ENCODE data around the gene SRBD1. TPM values are rescaled to one million over a fixed set of nuclear protein-coding genes. Genes with fewer than 3 reads are reported as not detected.
"Not testable (repeated sequence)": the region's sequence is repeated elsewhere in the genome, so short reads cannot be mapped to it uniquely, and the experiment has no call there.

Gene SRBD1
- total RNA-seq, 1 donor from 2014 or later, result 13.1 TPM

DNA sequence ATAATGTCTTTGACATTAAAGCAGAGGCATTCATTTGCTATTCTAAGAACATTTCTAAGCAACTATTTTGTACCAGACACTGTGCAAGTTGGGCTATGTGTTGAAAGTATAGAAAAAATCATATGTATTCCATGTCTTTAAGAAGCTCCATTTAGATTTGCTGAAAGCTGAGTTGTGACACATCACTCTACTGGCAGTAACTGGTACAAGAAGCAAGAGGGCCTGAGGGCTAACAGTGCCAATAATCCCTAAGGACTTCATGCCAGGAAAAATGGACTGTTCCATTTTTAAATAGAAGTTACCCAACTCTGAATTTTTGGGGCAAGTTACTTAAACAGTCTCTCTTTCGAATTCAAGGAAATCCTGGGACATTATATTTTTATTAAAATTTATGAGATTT, 178.7 kb downstream of the SRBD1 start:
- peak; percentile 51 for DNase-seq (ENCODE audit: low read depth)

DNA sequence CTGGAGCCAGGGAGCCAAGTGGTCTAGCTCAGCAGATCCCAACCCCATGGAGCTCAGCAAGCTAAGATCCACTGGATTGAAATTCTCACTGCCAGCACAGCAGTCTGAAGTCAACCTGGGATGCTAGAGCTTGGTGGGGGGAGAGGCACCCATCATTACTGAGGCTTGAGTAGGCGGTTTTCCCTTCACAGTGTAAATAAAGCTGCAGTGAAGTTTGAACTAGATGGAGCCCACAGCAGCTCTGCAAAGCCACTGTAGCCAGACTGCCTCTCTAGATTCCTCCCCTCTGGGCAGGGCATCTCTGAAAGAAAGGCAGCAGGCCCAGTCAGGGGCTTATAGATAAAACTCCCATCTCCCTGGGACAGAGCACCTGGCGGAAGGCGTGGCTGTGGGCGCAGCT, 185.0 kb downstream of the SRBD1 start:
- not testable (repeated sequence) for DNase-seq (ENCODE audit: low read depth)

DNA sequence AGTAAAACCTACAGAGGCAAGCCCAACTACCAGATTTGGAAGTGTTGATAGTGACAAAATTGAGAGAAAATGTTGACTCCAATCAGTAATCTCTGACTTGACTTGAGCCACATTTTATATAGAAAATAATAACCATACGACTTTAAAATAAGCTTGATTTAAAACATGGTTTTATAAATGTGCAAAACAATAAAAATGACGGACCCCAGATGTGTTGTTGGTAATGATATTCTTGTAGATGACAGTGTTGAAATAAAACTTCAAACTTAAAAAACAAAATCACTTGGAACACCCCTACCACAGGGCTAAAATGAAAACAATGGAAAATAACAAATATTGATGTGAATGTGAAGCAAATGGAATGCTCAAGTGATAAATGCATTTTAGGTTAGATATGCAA, 188.1 kb downstream of the SRBD1 start:
- no peak for DNase-seq (ENCODE audit: low read depth)

DNA sequence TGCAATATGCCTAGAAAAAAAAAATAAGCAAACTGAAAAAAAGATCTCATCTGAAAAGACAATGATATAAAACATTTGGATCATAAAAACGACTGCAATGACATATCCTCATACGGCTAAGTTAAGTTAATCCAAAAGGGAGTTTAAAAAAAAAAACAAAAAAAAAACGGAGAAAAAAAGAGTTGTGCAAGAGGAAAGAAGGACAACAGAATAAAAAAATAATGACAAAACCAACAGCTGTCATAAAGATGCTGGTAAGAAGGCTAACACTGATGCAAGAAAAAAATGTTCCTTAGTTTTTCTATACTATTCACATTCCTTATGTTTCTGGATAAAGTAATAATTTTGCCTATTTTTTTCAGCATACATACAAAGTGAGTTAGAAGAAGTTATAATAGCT, 192.5 kb downstream of the SRBD1 start:
- DNase-seq (ENCODE audit: low read depth), result no peak

DNA sequence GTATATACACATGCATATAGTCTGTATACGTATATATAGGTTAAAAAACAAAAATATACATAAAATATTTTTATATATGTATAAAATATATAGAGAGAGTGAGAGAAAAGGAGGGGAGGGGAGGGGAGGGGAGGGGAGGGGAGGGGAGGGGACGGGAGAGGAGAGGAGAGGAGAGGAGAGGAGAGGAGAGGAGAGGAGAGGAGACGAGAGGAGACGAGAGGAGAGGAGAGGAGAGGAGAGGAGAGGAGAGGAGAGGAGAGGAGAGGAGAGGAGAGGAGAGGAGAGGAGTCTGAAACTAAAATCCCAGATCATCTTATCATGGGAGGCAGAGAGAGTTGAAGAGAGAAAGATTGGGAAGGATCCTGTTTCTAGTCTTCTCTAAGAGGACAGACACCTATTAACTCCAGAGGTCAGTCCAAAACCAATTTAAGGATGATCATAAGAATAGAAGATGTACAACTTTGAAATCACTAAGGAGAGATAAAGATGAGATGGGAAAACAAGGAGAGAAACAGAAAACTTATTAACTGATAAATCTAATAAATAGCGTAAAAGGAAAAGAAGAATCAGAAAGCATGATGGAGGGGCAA, 195.4 kb downstream of the SRBD1 start:
- DNase-seq (ENCODE audit: low read depth), result no peak

DNA sequence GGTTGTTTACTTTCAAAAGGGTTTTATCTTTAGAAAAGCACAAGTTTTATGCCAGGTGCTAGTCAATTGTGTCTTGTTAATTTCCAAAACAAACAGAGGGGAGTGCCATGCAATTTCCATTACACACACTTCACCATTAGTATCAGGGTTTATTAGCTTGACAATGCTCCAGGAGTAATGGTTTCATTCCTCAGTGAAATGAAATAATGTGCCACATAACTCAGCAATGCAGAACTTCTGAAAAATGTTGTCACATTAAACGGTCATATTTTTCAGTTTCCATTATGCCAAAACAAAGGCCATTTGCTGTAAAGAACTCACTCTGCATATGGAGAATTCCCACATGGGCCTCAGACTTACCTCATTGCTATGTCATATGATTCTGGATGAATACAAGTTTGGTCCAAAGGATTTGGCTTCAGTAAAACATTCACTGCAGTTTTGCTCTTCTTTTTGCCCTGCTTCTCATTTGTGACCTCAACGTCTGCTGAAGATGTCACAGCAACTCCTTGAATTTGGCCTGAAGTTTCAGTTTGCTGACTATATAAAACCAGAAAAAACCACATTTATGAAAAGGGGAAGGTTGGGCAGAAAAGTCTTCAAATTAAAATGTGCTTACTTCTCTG, 198.2 kb downstream of the SRBD1 start:
- DNase-seq (ENCODE audit: low read depth), result no peak

DNA sequence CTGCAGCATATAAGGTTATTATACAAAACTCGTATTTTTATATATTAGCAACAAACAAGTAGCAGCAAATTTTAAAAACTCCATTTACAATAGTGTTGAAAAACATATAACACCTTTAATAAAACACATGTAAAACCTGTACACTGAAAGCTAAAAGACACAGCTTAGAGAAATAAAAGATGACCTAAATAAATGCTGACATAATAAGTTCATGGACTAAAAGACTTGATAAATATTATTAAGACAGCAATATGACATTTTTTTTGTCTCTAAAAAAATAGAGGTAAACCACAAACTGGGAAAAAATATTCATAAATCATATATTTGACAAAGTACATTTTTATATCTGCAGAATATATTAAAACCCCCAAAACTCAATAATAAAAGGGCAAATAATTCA, 201.4 kb downstream of the SRBD1 start:
- no peak for DNase-seq (ENCODE audit: low read depth)

DNA sequence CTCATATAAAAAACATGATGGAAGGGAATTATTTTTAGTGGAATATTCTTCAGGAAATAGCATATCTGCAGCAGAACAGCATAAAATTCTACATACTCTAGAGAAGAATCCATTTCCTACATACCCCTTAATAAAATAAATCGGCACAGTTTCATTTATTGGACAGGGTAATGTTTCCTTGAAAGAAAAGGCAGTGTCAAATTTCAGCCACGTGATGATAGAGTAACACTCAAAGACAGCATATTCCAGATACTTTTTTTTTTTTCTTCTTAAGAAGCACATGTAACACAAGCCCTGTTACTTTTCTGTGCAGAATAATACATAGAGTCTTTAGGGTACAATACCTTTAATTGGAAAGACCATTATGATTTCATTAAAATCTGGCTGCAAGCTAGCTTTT, 204.4 kb downstream of the SRBD1 start:
- no peak for DNase-seq (ENCODE audit: low read depth)

DNA sequence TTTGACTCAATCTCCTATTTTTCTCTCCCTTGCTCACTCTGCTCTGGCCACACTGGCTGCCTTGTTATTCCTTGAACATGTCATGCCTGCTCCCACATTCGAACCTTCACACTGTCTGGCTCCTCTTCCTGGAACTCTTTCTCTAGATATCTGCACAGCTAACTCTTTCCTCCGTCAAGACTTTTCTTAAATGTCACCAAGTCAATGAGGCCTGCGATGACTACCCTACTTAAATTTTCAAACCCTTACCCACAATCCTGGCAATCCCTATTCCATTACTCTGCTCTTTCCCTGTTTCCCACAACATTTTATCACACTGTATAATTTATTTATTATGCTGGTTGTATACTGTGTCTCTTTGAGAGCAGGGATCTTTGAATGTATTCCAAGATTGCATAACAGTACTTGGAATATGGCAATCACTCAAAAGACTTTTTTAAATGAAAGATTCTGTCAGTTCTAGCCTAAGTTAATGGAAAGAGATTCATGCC, 206.2 kb downstream of the SRBD1 start:
- DNase-seq (ENCODE audit: low read depth), result no peak

DNA sequence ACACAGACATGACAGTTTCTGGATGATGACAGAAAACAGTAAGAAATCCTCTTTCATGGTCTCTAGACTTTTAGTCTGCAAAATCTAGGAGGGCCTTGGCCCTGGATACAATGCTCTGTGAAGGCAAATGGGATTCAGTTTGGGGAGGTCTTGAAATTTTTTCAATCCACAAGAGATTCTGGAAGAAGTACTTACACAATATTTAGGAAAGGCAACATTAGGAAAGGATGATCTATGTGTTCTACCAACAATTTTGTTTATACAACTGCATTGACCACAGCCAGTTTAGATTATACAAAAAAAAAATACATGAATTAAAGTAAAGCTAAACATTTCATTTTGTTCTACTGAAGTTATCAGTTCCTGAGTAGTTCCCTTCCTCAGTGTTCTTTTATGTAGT, 208.0 kb downstream of the SRBD1 start:
- DNase-seq (ENCODE audit: low read depth), result no peak

DNA sequence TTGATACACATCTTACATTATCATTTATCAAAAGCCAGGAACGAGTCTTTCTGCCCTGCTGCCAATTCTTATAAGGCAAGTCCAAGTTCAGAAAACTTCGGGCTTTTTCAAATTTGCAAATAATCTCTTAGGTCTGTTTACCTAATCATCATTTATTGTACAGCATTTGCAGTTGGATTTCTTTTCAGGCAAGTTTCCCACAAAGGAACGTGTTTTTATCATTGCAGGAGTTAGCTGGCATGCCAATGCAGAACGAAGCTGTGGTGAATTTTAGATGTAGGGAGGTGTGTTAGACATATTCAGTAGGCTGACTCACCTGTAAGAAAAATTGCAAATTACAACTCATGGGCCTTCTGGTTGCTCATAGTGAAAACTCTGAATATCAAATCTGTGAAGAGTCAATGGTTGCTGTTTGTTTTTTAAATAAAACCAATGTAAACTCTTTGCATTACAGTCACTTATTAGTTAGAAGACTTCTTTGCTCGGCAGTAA, 209.6 kb downstream of the SRBD1 start:
- DNase-seq (ENCODE audit: low read depth), result no peak

DNA sequence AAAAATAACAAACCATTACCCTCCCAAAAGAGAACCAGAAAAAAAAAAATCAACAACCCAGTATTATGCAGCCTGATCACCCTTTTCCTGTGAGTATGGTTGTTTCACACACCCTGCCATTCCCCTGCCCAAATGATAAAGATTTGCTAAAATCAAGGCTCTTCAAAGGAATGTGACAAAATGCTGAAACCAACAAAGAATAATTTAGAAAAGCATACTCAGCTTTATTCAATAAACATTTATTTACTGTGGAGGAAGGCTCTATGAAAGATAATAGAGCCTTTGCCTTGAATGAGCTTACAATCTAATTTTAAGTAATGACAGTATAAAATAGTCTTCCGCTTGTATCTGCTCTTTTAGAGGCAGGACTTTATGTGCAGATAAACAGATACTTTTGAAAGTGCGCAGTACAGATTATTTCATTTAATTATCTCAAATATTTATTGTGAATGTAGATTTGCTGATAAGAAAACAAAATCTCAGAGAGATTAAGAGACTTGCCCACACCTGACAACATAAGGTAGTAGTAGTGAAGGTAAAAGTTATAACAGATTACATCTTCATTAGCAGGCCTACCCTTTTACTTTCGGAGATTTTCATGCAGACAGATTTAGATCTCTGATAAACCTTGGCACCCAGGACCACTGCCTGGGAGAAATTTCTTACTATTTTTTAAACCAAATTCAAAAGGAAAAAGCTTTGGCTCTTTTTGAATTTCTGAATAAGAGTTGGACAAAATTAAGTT, 211.9 kb downstream of the SRBD1 start:
- DNase-seq (ENCODE audit: low read depth), result no peak

DNA sequence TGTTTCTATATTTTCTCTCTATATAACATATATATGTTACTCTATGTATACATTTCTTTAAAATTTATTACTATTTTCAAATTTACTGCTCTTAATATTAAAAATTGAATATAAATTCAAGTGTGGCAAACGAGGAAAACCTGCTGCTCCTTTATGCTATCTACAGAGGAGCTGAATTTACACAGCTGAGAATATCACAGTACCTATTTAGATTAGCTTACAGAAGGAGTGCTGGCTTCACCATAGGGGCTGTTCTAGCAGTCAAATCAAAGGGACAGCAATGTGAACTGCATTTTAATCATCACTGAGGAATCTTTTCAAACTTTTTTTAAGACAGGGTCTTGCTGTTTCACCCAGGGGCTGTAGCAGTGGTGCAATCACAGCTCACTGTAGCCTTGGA, 213.8 kb downstream of the SRBD1 start:
- no peak for DNase-seq (ENCODE audit: low read depth)

DNA sequence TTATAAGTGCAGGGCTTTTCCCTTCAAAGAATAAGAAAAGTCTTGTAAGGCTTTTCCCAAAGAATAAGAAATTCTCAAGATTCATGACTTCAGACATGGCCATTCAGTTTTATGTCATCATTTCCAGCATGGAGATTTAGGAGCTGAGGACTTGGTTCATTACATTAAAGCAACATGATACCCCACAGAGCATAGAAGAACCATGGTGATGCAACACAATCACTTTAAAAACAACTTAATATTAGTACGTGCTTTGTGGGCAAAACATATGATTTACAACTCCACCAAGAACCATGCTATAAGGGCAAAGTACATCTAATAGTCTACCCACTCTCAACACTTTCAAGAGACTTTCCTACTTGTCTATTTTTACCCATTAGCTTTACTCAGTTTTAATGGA, 214.4 kb downstream of the SRBD1 start:
- no peak for DNase-seq (ENCODE audit: low read depth)

DNA sequence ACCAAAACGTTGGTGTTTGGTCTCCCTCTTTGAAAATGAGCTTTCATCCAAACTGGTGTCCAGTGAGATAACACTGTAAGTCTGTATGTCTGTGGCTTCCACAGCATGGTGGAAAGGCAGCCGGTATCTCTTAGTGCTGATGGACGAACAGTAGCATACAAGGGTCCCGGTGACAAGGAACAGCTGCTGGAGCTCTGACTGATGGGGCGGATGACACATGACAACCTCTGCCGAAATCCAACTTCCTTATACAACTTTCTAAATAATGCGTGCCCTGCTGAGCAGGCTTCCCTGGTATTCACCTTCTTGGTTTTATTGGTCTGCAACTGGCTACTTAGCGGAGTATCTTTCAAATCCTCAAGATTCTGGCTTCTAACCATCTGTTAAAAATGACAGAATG, 216.2 kb downstream of the SRBD1 start:
- peak; percentile 62 for DNase-seq (ENCODE audit: low read depth)

DNA sequence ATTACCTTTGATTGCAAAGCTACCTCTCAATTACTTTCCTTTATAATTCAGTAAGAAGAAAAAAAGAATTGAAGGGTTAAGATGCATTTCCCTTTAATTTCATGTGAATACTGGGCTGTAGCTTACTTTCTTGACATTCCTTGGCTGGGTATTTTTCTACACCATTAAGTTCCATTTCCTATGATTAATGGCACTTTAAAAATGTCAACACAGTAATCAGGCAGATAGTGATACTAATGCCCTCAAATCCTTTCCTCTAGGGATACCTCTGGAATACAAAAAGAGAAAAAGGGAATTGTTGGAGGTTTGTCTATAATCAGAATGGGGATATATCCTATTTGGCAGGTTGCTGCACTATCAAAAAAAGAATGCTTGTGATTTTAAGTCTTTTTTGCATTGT, 216.9 kb downstream of the SRBD1 start:
- DNase-seq (ENCODE audit: low read depth), result no peak

DNA sequence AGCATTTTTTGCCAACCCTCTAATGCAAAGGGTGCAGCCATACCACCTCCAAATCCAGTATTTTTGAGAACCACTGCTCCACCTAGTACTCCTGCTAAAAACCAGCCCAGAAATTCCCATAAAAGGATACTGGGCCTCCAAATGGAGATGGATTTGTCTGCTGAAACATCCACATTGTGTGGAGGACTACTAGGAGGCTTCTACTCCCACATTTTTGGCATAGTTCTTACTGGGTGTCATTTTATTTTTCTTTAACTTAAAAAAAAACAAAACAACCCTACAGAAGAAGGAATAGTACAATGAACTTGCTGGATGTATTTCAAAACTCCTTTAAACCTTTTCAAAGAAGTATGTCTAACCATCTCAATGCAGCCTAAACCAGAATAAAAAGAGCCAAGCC, 219.2 kb downstream of the SRBD1 start:
- no peak for DNase-seq (ENCODE audit: low read depth)

DNA sequence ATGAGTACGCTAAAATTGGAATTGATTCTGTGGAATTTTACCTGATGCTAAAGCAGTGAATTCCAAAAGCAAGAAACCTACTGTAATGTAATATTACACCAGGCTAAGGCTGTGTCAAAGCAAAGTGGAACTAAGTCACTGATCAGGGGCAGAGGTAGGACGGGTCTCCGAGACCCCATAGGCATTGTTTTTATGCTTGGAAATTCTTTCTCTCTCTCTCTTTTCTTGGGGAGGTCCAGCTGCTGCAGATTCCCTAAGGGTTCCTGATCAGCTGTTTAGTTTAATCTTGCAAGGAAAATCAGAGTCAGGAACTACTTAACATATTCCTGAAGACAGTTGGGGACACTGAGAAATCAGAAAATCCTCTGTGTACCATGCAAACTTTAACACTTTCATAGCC, 220.2 kb downstream of the SRBD1 start:
- peak; percentile 68 for DNase-seq (ENCODE audit: low read depth)

DNA sequence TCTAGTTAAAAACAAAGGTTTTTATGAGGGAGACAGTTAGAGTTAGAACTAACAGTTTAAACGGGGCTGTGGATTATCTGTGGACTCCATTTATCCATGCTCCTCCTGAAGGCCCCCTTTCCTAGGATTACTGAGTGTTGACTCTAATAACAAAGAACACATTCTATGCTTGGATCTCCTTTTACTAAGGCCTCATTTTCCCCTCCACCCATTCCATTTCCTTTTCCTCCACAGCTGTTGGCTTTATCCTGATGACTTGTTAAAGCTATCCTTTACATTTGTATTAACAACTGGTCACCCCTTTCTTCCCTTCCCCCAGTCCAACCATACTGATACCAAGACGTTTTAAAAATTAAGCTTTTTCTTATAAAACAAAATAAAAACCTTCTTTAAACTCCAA, 220.6 kb downstream of the SRBD1 start:
- DNase-seq (ENCODE audit: low read depth), result peak; percentile 52

DNA sequence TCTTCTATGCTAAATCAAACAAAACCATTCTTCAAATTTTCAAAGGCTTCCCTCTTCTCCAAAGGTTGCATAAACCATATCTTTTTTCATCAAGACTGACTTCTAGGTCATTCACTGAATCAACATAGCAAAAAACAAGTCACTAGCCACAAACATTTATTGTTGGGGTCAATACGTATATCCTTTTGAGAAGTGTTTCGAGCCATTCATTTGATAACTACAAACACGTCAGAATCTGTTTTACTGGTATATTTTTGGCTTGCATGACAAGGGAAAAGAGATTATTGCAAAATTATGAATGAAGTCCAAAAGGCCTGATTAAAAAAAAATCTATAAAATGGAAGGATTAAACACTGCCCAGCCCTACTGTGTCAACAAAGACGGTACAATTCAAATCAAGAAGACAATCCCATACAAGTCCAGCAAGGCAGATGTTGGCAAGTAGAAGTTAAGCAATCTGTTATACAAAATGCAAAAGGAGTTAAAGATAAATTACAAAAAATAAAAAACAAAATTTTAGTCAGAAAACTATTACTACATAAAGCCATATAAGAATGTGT, 222.4 kb downstream of the SRBD1 start:
- DNase-seq (ENCODE audit: low read depth), result no peak

DNA sequence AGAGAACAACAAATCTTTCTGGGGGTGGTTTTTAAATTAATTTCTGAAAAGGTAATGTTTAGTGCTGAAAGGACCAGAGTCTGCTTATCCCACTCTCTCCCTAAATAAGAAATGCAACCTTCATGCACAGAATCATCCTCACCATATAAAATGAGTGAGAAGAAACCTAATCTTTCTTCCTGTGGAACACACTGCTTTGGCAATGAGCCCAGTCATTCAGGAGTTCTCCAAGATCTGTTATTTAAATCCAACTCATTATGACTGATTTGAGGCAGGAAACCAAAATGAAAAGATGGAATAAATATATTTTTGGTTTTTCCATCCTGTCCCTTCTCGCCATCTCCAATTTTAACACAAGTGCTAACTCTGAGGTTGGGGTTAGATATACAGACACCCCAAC, 228.3 kb downstream of the SRBD1 start:
- DNase-seq (ENCODE audit: low read depth), result peak; percentile 52

All from myocyte (in vitro differentiated cells).